ENCODE results near the gene MTREX. TPM values are rescaled to one million over a fixed set of nuclear protein-coding genes. Genes with fewer than 3 reads are reported as not detected.
"Not testable (repeated sequence)": the region's sequence is repeated elsewhere in the genome, so short reads cannot be mapped to it uniquely, and the experiment has no call there.

Gene MTREX
- total RNA-seq, 3 donors from 2014 or later: 52.5 to 63.3 (median 57.8) TPM

DNA sequence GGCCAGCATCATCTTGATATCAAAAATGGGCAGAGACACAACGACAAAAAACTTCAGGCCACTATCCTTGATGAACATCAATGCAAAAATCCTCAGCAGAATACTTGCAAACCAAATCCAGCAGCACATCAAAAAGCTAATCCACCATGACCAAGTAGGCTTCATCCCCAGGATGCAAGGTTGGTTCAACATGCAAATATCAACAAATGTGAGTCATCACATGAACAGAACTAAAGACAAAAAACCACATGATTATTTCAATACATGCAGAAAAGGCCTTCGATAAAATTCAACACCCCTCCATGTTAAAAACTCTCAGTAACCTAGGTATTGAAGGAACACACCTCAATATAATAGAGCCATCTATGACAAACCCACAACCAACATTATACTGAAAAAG is 8.5 kb downstream of the MTREX start:
- DNase-seq (no peak), ATAC-seq (no peak)
- TF ChIP-seq, protein P1, sequence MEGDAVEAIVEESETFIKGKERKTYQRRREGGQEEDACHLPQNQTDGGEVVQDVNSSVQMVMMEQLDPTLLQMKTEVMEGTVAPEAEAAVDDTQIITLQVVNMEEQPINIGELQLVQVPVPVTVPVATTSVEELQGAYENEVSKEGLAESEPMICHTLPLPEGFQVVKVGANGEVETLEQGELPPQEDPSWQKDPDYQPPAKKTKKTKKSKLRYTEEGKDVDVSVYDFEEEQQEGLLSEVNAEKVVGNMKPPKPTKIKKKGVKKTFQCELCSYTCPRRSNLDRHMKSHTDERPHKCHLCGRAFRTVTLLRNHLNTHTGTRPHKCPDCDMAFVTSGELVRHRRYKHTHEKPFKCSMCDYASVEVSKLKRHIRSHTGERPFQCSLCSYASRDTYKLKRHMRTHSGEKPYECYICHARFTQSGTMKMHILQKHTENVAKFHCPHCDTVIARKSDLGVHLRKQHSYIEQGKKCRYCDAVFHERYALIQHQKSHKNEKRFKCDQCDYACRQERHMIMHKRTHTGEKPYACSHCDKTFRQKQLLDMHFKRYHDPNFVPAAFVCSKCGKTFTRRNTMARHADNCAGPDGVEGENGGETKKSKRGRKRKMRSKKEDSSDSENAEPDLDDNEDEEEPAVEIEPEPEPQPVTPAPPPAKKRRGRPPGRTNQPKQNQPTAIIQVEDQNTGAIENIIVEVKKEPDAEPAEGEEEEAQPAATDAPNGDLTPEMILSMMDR (IDR thresholded peaks at IDR 0.05): no peak
- intact Hi-C loops (cut with DNase I, micrococcal nuclease): no loop called here
- no peaks in the 10 kb centered on the region for H3K36me3 ChIP-seq (ENCODE audit: low read depth)
- no peak overlapping the region for H3K4me3 ChIP-seq
- no peaks in the 10 kb centered on the region for H3K9me3 ChIP-seq
- no peaks in the 10 kb centered on the region for H3K4me1 ChIP-seq (ENCODE audit: low read depth)

DNA sequence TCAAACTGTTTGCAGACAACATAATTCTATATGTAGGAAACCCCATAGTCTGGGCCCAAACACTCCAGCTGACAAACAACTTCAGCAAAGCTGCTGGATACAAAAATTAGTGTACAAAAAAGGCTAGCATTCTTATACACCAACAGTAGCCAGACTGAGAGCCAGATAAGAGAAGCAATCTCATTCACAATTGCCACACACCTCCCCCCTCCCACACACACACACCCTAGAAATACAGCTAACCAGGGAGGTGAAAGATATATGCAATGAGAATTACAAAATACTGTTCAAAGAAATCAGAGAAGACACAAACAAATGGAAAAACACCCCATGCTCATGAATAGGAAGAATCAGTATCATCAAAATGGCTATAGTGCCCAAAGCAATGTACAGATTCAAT is 9.0 kb downstream of the MTREX start:
- Histone ChIP-seq H3K36me3 (ENCODE audit: low read depth) (no peaks in the 10 kb centered on the region), H3K4me3 (no peak overlapping the region), H3K9me3 (no peaks in the 10 kb centered on the region), H3K4me1 (ENCODE audit: low read depth) (no peaks in the 10 kb centered on the region)
- TF ChIP-seq, protein P1 (IDR thresholded peaks at IDR 0.05): no peak
- intact Hi-C loops (cut with DNase I, micrococcal nuclease): no loop called here
- DNase-seq: no peak
- ATAC-seq: no peak

DNA sequence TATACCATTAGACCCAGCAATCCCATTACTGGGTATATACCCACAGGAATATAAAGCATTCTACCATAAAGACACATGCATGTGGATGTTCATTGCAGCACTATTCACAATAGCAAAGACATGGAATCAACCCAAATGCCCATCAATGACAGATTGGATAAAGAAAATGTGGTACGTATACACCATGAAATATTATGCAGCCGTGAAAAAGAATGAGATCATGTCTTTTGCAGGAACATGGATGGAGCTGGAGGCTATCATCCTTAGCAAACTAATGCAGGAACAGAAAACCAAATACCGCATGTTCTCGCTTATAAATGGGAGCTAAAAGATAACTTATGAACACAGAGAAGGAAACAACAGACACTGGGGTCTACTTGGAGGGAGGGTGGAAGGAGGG is 10.4 kb downstream of the MTREX start:
- intact Hi-C loops (cut with DNase I, micrococcal nuclease); H3K36me3 ChIP-seq (ENCODE audit: low read depth); H3K9me3 ChIP-seq; DNase-seq; H3K4me3 ChIP-seq; ATAC-seq; H3K4me1 ChIP-seq (ENCODE audit: low read depth): not testable (repeated sequence)

DNA sequence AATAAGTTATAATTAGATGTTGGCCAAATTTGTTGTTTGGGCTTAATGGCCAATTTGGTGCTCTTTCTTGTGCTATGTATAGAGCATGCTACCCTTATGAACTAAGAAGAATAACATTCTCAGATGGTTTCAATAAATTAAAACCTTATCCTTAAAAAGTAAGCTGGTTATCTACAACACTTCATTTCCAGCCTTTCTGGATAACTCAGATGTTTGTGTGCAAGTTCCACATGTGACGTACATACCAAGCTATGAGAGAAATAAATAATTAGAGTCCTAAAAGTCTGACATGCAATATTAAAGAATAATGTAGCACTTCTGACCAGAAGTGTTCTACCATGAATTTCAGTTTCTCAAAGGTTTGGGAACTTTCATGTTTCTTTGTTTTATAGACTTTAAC is 11.7 kb downstream of the MTREX start:
- TF ChIP-seq, protein P1 (IDR thresholded peaks at IDR 0.05): no peak
- intact Hi-C loops (cut with DNase I, micrococcal nuclease): no loop called here
- Histone ChIP-seq H3K36me3 (ENCODE audit: low read depth) (no peaks in the 10 kb centered on the region), H3K9me3 (no peaks in the 10 kb centered on the region), H3K4me3 (no peak overlapping the region), H3K4me1 (ENCODE audit: low read depth) (no peaks in the 10 kb centered on the region)
- DNase-seq: no peak
- no peak for ATAC-seq

DNA sequence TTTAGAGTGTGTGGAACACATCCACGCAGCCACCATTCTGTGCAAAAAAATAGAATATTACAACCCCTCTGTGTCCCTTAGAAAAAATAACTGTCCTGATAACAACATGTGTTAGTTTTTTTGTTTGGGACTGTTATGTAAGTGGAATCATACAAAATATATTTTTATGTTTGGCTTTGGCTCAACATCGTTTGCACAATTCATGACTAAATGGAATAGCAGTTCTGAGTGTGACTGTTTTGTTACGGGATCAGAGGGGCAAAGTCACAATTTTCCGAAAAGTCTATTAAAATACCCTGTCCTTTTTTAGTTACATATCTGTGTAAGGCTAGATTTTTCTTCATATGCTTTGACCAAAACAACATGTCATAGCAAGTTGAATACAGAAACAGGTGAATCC is 12.8 kb downstream of the MTREX start:
- no peaks in the 10 kb centered on the region for H3K36me3 ChIP-seq (ENCODE audit: low read depth)
- DNase-seq: no peak
- TF ChIP-seq, protein P1 (IDR thresholded peaks at IDR 0.05): no peak
- intact Hi-C loops (cut with DNase I, micrococcal nuclease): no loop called here
- H3K9me3 ChIP-seq: no peaks in the 10 kb centered on the region
- H3K4me1 ChIP-seq (ENCODE audit: low read depth): no peaks in the 10 kb centered on the region
- H3K4me3 ChIP-seq: no peak overlapping the region
- ATAC-seq: no peak

DNA sequence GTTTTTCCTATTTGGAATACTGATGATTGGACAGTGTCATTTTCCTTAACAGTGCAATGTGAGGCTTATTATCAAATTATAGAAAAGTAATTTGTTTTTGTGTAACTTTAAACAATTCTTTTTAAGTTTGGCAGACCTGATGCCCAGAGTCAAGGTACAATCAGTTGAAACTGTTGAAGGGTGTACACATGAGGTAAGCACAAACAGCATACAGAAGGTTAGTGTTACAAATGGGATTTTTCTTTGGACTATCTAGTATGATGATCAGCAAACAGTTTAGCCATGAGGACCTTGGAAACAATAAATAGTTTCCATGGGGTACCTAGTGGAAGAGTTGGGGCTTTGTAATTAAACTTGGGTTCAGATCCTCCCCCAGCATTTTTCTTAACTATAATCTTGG is 16.2 kb downstream of the MTREX start:
- Histone ChIP-seq H3K9me3 (no peaks in the 10 kb centered on the region), H3K4me1 (ENCODE audit: low read depth) (no peaks in the 10 kb centered on the region), H3K4me3 (no peak overlapping the region), H3K36me3 (ENCODE audit: low read depth) (no peaks in the 10 kb centered on the region)
- ATAC-seq: no peak
- TF ChIP-seq, protein P1 (IDR thresholded peaks at IDR 0.05): no peak
- intact Hi-C loops (cut with DNase I, micrococcal nuclease): no loop called here
- DNase-seq: no peak

Measured in mucosa of descending colon (tissue), 3 donors.